HG03565 (cell line): ENCODE measurements around the gene STN1.

Source experiments
- ATAC-seq: cut with Tn5 transposase; IDR thresholded peaks from one replicate; pipeline ENCODE4 v1.9.1; 2021; ENCODE audit warnings: mild to moderate bottlenecking, moderate library complexity; ENCODE audit not compliant: unreplicated experiment

Gene STN1

GRCh38 chr10:103895411-103896186 is 22.4 kb downstream of the STN1 start:
- ATAC-seq, result no peak

GRCh38 chr10:103894441-103894864 is 23.5 kb downstream of the STN1 start:
- ATAC-seq, result no peak

- ATAC-seq, result no peak
Measured at GRCh38 chr10:103893817-103894216, 24.2 kb downstream of the STN1 start.

GRCh38 chr10:103892181-103892580 is 25.8 kb downstream of the STN1 start:
- ATAC-seq, result no peak

GRCh38 chr10:103890688-103891087 is 27.3 kb downstream of the STN1 start:
- ATAC-seq, result no peak

GRCh38 chr10:103890194-103890658 is 27.8 kb downstream of the STN1 start:
- ATAC-seq, result no peak

- ATAC-seq, result no peak
Measured at GRCh38 chr10:103889121-103889720, 28.8 kb downstream of the STN1 start.

GRCh38 chr10:103888113-103888841 is 29.7 kb downstream of the STN1 start:
- ATAC-seq, result no peak

GRCh38 chr10:103885617-103886016 is 32.4 kb downstream of the STN1 start:
- no peak for ATAC-seq

GRCh38 chr10:103884681-103885139 is 33.3 kb downstream of the STN1 start:
- ATAC-seq, result no peak

- ATAC-seq, result no peak
Measured at GRCh38 chr10:103882285-103883007, 35.5 kb downstream of the STN1 start.

- no peak for ATAC-seq
Measured at GRCh38 chr10:103881416-103882284, 36.3 kb downstream of the STN1 start.

- no peak for ATAC-seq
Measured at GRCh38 chr10:103879831-103880230, 38.2 kb downstream of the STN1 start.

- ATAC-seq, result no peak
Measured at GRCh38 chr10:103879409-103879808, 38.6 kb downstream of the STN1 start.

GRCh38 chr10:103877861-103878260 is 40.1 kb downstream of the STN1 start:
- ATAC-seq, result no peak

GRCh38 chr10:103876155-103876554 is 41.8 kb downstream of the STN1 start:
- no peak for ATAC-seq

- ATAC-seq, result no peak
Measured at GRCh38 chr10:103874730-103875129, 43.3 kb downstream of the STN1 start.

- ATAC-seq, result no peak
Measured at GRCh38 chr10:103872137-103872931, 45.6 kb downstream of the STN1 start.

- no peak for ATAC-seq
Measured at GRCh38 chr10:103871006-103871405, 47.0 kb downstream of the STN1 start.
